ENCODE results near the gene IFNL1. TPM values are rescaled to one million over a fixed set of nuclear protein-coding genes. Genes with fewer than 3 reads are reported as not detected.

Gene IFNL1
- polyA plus RNA-seq, 1 experiment, result not detected

DNA sequence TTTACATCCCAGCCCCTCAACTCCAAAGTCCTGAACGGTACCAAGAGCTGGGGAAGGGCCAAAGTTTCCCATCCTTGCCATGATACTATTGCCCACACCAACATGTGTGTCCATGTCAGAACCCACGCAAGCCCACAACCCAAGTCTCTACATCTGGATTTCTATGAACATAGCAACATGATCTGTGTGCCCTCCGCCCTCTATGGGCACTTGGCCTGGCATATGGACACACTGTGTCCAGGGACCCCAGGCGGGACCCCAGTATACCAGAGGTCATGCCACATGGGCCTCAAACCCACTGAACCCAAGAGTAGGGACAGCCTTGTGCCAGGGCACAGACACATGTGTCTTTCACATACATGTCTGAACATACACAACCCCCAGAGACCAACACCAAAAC is 22.5 kb downstream of the IFNL1 start:
- TF ChIP-seq, protein P1, sequence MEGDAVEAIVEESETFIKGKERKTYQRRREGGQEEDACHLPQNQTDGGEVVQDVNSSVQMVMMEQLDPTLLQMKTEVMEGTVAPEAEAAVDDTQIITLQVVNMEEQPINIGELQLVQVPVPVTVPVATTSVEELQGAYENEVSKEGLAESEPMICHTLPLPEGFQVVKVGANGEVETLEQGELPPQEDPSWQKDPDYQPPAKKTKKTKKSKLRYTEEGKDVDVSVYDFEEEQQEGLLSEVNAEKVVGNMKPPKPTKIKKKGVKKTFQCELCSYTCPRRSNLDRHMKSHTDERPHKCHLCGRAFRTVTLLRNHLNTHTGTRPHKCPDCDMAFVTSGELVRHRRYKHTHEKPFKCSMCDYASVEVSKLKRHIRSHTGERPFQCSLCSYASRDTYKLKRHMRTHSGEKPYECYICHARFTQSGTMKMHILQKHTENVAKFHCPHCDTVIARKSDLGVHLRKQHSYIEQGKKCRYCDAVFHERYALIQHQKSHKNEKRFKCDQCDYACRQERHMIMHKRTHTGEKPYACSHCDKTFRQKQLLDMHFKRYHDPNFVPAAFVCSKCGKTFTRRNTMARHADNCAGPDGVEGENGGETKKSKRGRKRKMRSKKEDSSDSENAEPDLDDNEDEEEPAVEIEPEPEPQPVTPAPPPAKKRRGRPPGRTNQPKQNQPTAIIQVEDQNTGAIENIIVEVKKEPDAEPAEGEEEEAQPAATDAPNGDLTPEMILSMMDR (IDR thresholded peaks at IDR 0.05; ENCODE audit: insufficient read depth, low read depth, low read length), result no peak
- POLR2A ChIA-PET, result no interaction called here
- CTCF ChIA-PET, result no interaction called here

DNA sequence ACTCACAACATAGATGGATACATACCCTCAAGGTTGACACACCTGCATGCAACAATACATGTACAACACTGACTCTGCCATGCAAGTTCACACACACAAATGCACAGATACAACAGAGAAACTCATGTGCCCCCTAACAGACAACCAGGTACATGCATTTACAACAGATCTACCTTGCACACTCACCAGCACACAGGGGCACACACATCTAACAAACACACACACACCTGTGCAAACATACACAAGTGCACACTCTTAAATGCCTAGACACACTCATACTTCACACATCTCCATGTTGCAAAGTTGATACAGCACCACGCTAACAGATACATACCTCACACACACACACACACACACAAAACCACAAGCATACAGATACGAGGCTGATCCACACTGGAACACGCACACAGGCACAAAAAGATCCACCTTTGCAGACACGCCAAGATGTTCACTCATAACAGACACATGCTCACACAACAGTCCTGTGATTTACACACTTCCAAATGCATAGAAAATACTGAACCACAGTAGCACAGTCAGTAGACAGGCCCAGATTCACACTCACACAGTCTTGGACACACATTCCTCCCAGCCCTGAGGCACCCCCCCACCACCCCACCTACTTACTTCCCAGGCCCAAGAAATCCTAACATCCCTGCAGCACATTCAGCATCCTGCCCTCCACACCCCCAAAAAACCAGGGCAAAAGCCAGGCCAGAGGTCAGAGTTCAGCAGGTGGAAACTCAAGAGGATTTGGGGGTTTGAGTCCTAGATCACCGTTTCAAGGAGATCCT is 23.1 kb downstream of the IFNL1 start:
- H3K27me3 ChIP-seq (ENCODE audit: control insufficient read depth, insufficient read depth, low read length), result peaks cover 13% of the 10 kb centered on the region
- CTCF ChIA-PET, result no interaction called here
- POLR2A ChIA-PET, result no interaction called here
- H3K36me3 ChIP-seq (ENCODE audit: control insufficient read depth, insufficient read depth, low read length), result no peaks in the 10 kb centered on the region
- TF ChIP-seq, protein P1 (IDR thresholded peaks at IDR 0.05; ENCODE audit: insufficient read depth, low read depth, low read length), result no peak
- DNase-seq (ENCODE audit: low read depth), result no peak
- H3K4me3 ChIP-seq (ENCODE audit: low read depth, low read length), result no peak overlapping the region

More for the DNA sequence above, 22.5 kb downstream of the IFNL1 start:
- no peak for DNase-seq (ENCODE audit: low read depth)
- no peak overlapping the region for H3K4me3 ChIP-seq (ENCODE audit: low read depth, low read length)
- H3K36me3 ChIP-seq (ENCODE audit: control insufficient read depth, insufficient read depth, low read length), result no peaks in the 10 kb centered on the region
- peaks cover 13% of the 10 kb centered on the region for H3K27me3 ChIP-seq (ENCODE audit: control insufficient read depth, insufficient read depth, low read length)

DNA sequence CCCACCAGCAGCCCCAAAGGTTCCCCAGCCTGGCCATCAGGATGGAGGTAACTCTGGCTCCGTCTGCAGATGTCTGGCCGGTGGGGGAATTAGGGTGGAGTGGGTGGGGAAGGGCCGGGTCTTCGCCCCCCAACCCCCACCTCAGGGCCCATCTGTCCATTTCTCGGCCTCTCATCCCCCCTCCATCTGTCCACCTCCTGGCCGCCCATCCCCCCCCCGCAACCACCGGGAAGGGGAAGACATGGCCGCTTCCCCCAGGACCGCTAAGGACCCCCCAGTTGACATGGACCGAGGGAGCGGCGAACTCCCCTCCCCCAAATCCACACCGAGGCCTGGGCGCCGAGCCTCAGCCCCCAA is 23.7 kb downstream of the IFNL1 start:
- H3K27me3 ChIP-seq (ENCODE audit: control insufficient read depth, insufficient read depth, low read length), result peaks cover 13% of the 10 kb centered on the region
- no peaks in the 10 kb centered on the region for H3K36me3 ChIP-seq (ENCODE audit: control insufficient read depth, insufficient read depth, low read length)
- CTCF ChIA-PET, result no interaction called here
- peak overlapping the region; percentile 37 for H3K4me3 ChIP-seq (ENCODE audit: low read depth, low read length)
- POLR2A ChIA-PET, result no interaction called here
- no peak for DNase-seq (ENCODE audit: low read depth)
- TF ChIP-seq, protein P1 (IDR thresholded peaks at IDR 0.05; ENCODE audit: insufficient read depth, low read depth, low read length), result no peak

- TF ChIP-seq, protein P1 (IDR thresholded peaks at IDR 0.05; ENCODE audit: insufficient read depth, low read depth, low read length), result no peak
- Histone ChIP-seq H3K36me3 (ENCODE audit: control insufficient read depth, insufficient read depth, low read length) (no peaks in the 10 kb centered on the region), H3K4me3 (ENCODE audit: low read depth, low read length) (peak overlapping the region; percentile 4; the same call in 1 of the 2 replicates), H3K27me3 (ENCODE audit: control insufficient read depth, insufficient read depth, low read length) (peaks cover 13% of the 10 kb centered on the region)
- CTCF ChIA-PET, result no interaction called here
- POLR2A ChIA-PET, result no interaction called here
- DNase-seq (ENCODE audit: low read depth), result no peak
Observed at GRCh38 chr19:39321117-39321831, 25.1 kb downstream of the IFNL1 start.

DNA sequence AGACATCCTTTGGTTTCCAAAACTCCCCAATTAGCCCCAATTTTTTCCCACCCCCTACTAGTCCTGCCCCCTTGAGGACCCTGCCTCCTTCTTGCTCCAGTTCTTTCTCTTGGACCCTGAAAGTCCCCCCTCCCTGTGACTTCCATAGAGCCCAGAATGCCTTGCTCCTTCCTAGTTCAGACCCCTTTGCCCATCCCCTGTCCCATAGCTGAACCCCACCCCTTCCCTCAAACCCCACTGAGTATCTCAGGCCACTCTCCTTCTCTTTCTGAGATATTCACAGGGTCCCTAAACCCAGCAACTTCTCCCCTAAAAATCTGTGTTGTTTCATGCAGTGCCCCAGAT is 25.6 kb downstream of the IFNL1 start:
- no peak overlapping the region for H3K4me3 ChIP-seq (ENCODE audit: low read depth, low read length)
- CTCF ChIA-PET, result no interaction called here
- POLR2A ChIA-PET, result no interaction called here
- peaks cover 13% of the 10 kb centered on the region for H3K27me3 ChIP-seq (ENCODE audit: control insufficient read depth, insufficient read depth, low read length)
- no peaks in the 10 kb centered on the region for H3K36me3 ChIP-seq (ENCODE audit: control insufficient read depth, insufficient read depth, low read length)
- no peak for DNase-seq (ENCODE audit: low read depth)
- TF ChIP-seq, protein P1 (IDR thresholded peaks at IDR 0.05; ENCODE audit: insufficient read depth, low read depth, low read length), result no peak

Data from BJ (cell line).